Upper lobe of left lung (tissue), 6 donors: ENCODE measurements around the gene KCNC1. TPM values are rescaled to one million over a fixed set of nuclear protein-coding genes. Genes with fewer than 3 reads are reported as not detected.
A peak's percentile ranks its signal among the peaks of the same experiment; 100 is the strongest.

ENCODE experiments used
- ATAC-seq, 2 donors: fragments of 200-7000 bp; cut with Tn5 transposase; one replicate each; pipeline ENCODE4 v1.9.1; 2022; ENCODE audit warnings: mild to moderate bottlenecking in 2 of 2, moderate library complexity in 2 of 2; ENCODE audit not compliant: low FRiP score in 2 of 2
- DNase-seq, 2 donors: peaks; one replicate each; pipeline ENCODE4 v3.0.0-alpha.2; 2019 to 2020
- H3K27ac ChIP-seq, 4 donors: fragments of 200-600 bp; sonication (generic); one replicate each; pipeline ENCODE4 v1.5.1; 2016 to 2019
- H3K27me3 ChIP-seq, 4 donors: fragments of 200-600 bp; sonication (generic); one replicate each; pipeline ENCODE4 v1.5.1; 2017 to 2019
- H3K36me3 ChIP-seq, 4 donors: fragments of 200-600 bp; sonication (generic); one replicate each; pipeline ENCODE4 v1.5.1; 2016 to 2019
- H3K4me1 ChIP-seq, 4 donors: fragments of 200-600 bp; sonication (generic); one replicate each; pipeline ENCODE4 v1.5.1; 2018 to 2019
- H3K4me3 ChIP-seq, 4 donors: fragments of 200-600 bp; sonication (generic); one replicate each; pipeline ENCODE4 v1.5.1; 2017 to 2019; ENCODE audit warnings: mild to moderate bottlenecking in 2 of 4, moderate library complexity in 1 of 4
- H3K9me3 ChIP-seq, 4 donors: fragments of 200-600 bp; sonication (generic); one replicate each; pipeline ENCODE4 v1.5.1; 2018 to 2019
- CTCF ChIP-seq, 6 experiments: fragments of 450-650 bp in 4 of 6; fragments of 200-600 bp in 2 of 6; sonication (generic) in 2 of 6; IDR thresholded peaks; one replicate each; pipeline ENCODE4 v1.5.1; 2016 to 2019; ENCODE audit warnings: antibody characterized with exemption in 6 of 6
- EP300 ChIP-seq, 4 donors: sonication (generic); formaldehyde crosslinking; IDR thresholded peaks; one replicate each; pipeline ENCODE4 v1.5.1; 2017; ENCODE audit warnings: antibody characterized with exemption in 4 of 4, control low read depth in 2 of 4
- POLR2A ChIP-seq, 4 donors: fragments of 450-650 bp; IDR thresholded peaks; one replicate each; pipeline ENCODE4 v1.5.1; 2016 to 2017; ENCODE audit warnings: antibody characterized with exemption in 4 of 4, mild to moderate bottlenecking in 2 of 4
- POLR2AphosphoS5 ChIP-seq, 2 donors: sonication (generic); formaldehyde crosslinking; IDR thresholded peaks; one replicate each; pipeline ENCODE4 v1.5.1; 2017; ENCODE audit warnings: antibody characterized with exemption in 2 of 2
- WGBS, 2 donors: methylation state at CpG; one replicate each; pipeline ENCODE4 v1.1.5; 2017 to 2018; 5-methylcytosine and 5-hydroxymethylcytosine counted together
- total RNA-seq, 6 donors: library from RNA; depleted of rRNA in 4 of 6; stranded (reverse); fragments of >200 nt in 4 of 6; gene quantifications; one replicate each; pipeline versions ENCODE4 v1.1.0 to v1.2.1, GENCODE V29; 2016 to 2021
- donor health status: DM: no; HTN: no; CAD: no; lungs with moderate emphysema.
- donor health status: DM: no; HTN: yes; CAD: no; lungs with severe emphysema.

The KCNC1 gene
- total RNA-seq, 6 donors from 2014 or later = not detected

GRCh38 chr11:17827006-17827405 lies 92.4 kb downstream of the KCNC1 start:
- Histone ChIP-seq H3K27ac (no peak overlapping the region), H3K36me3 (no peaks in the 10 kb centered on the region), H3K9me3 (no peaks in the 10 kb centered on the region), H3K4me3 (no peak overlapping the region), H3K27me3 (no peaks in the 10 kb centered on the region), H3K4me1 (peaks cover 0 to 11% (median 3%) of the 10 kb centered on the region in 4 donors)
- 80 to 81% methylated on average over 5 of the region's 5 CpGs for WGBS, 2 donors
- DNase-seq (no peak), ATAC-seq (no peak)
- no peak for TF ChIP-seq POLR2AphosphoS5 (IDR thresholded peaks at IDR 0.05)
- TF ChIP-seq POLR2A (IDR thresholded peaks at IDR 0.05) = no peak
- no peak for TF ChIP-seq CTCF (IDR thresholded peaks at IDR 0.05)
- no peak for TF ChIP-seq EP300 (IDR thresholded peaks at IDR 0.05)

- H3K27me3 ChIP-seq = no peaks in the 10 kb centered on the region
- no peaks in the 10 kb centered on the region for H3K36me3 ChIP-seq
- H3K27ac ChIP-seq = no peak overlapping the region
- ATAC-seq (peak; percentile 70 to 79), DNase-seq (peak; percentile 15 to 30)
- no peaks in the 10 kb centered on the region for H3K9me3 ChIP-seq
- TF ChIP-seq POLR2AphosphoS5 (IDR thresholded peaks at IDR 0.05) (peak in 1 of 2 donors; percentile 48), CTCF (IDR thresholded peaks at IDR 0.05) (no peak)
- WGBS, 2 donors = 75 to 83% methylated on average over 9 of the region's 9 CpGs
- no peak overlapping the region for H3K4me3 ChIP-seq
- H3K4me1 ChIP-seq = peaks cover 0 to 3% (median 0%) of the 10 kb centered on the region in 4 donors
These were observed 93.8 kb downstream of the KCNC1 start for GRCh38 chr11:17828311-17828751.

- no peaks in the 10 kb centered on the region for H3K9me3 ChIP-seq
- no peak overlapping the region for H3K27ac ChIP-seq
- H3K4me1 ChIP-seq = peaks cover 0 to 3% (median 0%) of the 10 kb centered on the region in 4 donors
- no peaks in the 10 kb centered on the region for H3K36me3 ChIP-seq
- TF ChIP-seq POLR2AphosphoS5 (IDR thresholded peaks at IDR 0.05) (no peak), EP300 (IDR thresholded peaks at IDR 0.05) (no peak), POLR2A (IDR thresholded peaks at IDR 0.05) (no peak), CTCF (IDR thresholded peaks at IDR 0.05) (no peak)
- ATAC-seq (no peak), DNase-seq (no peak)
- no peak overlapping the region for H3K4me3 ChIP-seq
- 87% methylated on average over 1 of the region's 1 CpG; no CpG with 5 or more reads in 1 of the 2 donors for WGBS, 2 donors
- H3K27me3 ChIP-seq = no peaks in the 10 kb centered on the region
These were observed 96.6 kb downstream of the KCNC1 start for GRCh38 chr11:17831228-17831627.

- TF ChIP-seq EP300 (IDR thresholded peaks at IDR 0.05) = no peak
- TF ChIP-seq POLR2AphosphoS5 (IDR thresholded peaks at IDR 0.05) = no peak
- TF ChIP-seq POLR2A (IDR thresholded peaks at IDR 0.05) = no peak
- no peak for TF ChIP-seq CTCF (IDR thresholded peaks at IDR 0.05)
- no peak overlapping the region for H3K27ac ChIP-seq
- peaks cover 0 to 3% (median 0%) of the 10 kb centered on the region in 4 donors for H3K4me1 ChIP-seq
- 83 to 98% methylated on average over 3 of the region's 3 CpGs for WGBS, 2 donors
- DNase-seq (no peak), ATAC-seq (no peak)
- H3K36me3 ChIP-seq = no peaks in the 10 kb centered on the region
- H3K9me3 ChIP-seq = no peaks in the 10 kb centered on the region
- no peak overlapping the region for H3K4me3 ChIP-seq
- no peaks in the 10 kb centered on the region for H3K27me3 ChIP-seq
These were observed 97.3 kb downstream of the KCNC1 start for GRCh38 chr11:17831883-17832282.

Other genes starting within 250 kb of the KCNC1 start
- 1 to 10 TPM in 2 of 6 donors, under 1 TPM in 1, not detected in 3; 0.20 to 2.5 (median 1.2) TPM for gene USH1C, start 190.4 kb upstream of the KCNC1 start, total RNA-seq
- gene OTOG, start 187.5 kb upstream of the KCNC1 start, total RNA-seq = not detected
- not detected for gene MYOD1, start 15.2 kb upstream of the KCNC1 start, total RNA-seq